H1 (cell line): ENCODE data around the gene MS4A8. TPM values are rescaled to one million over a fixed set of nuclear protein-coding genes. Genes with fewer than 3 reads are reported as not detected.
"Not testable (repeated sequence)": the region's sequence is repeated elsewhere in the genome, so short reads cannot be mapped to it uniquely, and the experiment has no call there.

Source experiments
- CTCF ChIA-PET: fragments of 300-600 bp; sonication (Branson Sonifier 250); formaldehyde crosslinking; loops from one replicate; lab custom pipeline; 2021; ENCODE audit not compliant: partially characterized antibody; lab: Charles Lee
- POLR2A ChIA-PET: fragments of 300-600 bp; sonication (Branson Sonifier 250); formaldehyde crosslinking; loops from one replicate; lab custom pipeline; 2021; ENCODE audit warnings: inconsistent platforms; ENCODE audit not compliant: partially characterized antibody; lab: Charles Lee
- DNase-seq, 2 experiments: peaks; one replicate each; pipeline versions ENCODE4 v3.0.0 to v3.0.0-alpha.2; 2010 to 2022; ENCODE audit warnings: low spot score in 2 of 2, low read depth in 1 of 2, mixed read lengths in 1 of 2
- FAIRE-seq: peaks from 2 replicates; lab custom pipeline; 2011; peaks lifted over from hg19 to GRCh38; lab: Jason Lieb, UNC
- H2AFZ ChIP-seq: 2 replicates; pipeline ENCODE4 v1.8.1; 2012; ENCODE audit warnings: low read length, inconsistent platforms
- H2AK5ac ChIP-seq: 2 replicates; pipeline ENCODE4 v1.6.1; 2013; ENCODE audit warnings: low read depth, low read length
- H2BK120ac ChIP-seq: replicated peaks from 2 replicates; pipeline ENCODE3; 2013; ENCODE audit warnings: low read depth, low read length, inconsistent platforms
- H2BK12ac ChIP-seq: 2 replicates; pipeline ENCODE4 v1.6.1; 2013; ENCODE audit warnings: low read depth, low read length
- H2BK15ac ChIP-seq: 2 replicates; pipeline ENCODE4 v1.6.1; 2013; ENCODE audit warnings: low read length
- H2BK20ac ChIP-seq: 2 replicates; pipeline ENCODE4 v1.6.1; 2013; ENCODE audit warnings: low read length
- H2BK5ac ChIP-seq: 2 replicates; pipeline ENCODE4 v1.6.1; 2013; ENCODE audit warnings: low read depth, low read length
- H3K14ac ChIP-seq: 2 replicates; pipeline ENCODE4 v1.6.1; 2013; ENCODE audit warnings: inconsistent platforms; ENCODE audit not compliant: insufficient read length
- H3K18ac ChIP-seq: 2 replicates; pipeline ENCODE4 v1.6.1; 2013; ENCODE audit warnings: low read length; ENCODE audit errors: extremely low read depth
- H3K23ac ChIP-seq: 2 replicates; pipeline ENCODE4 v1.6.1; 2013; ENCODE audit warnings: inconsistent platforms; ENCODE audit not compliant: insufficient read length
- H3K23me2 ChIP-seq: 2 replicates; pipeline ENCODE4 v1.6.1; 2013; ENCODE audit warnings: low read depth, low read length
- H3K27ac ChIP-seq: 2 replicates; pipeline ENCODE4 v1.6.1; 2011; ENCODE audit warnings: low read depth, low read length, inconsistent platforms
- H3K27me3 ChIP-seq, 4 experiments: replicated peaks in 1 of 4; 1 replicate in 1 of 4; 2 replicates in 3 of 4; pipeline versions ENCODE4 v1.6.1 to v1.8.1; 2011 to 2013; ENCODE audit warnings: low read length in 3 of 4, mild to moderate bottlenecking in 3 of 4, inconsistent platforms in 2 of 4, mixed read lengths in 2 of 4, moderate library complexity in 1 of 4; ENCODE audit not compliant: control insufficient read depth in 3 of 4, insufficient read depth in 3 of 4; ENCODE audit errors: extremely low read depth in 1 of 4
- H3K36me3 ChIP-seq, 4 experiments: 2 replicates each; pipeline versions ENCODE4 v1.6.1 to v1.8.1; 2011 to 2013; ENCODE audit warnings: mild to moderate bottlenecking in 4 of 4, low read length in 3 of 4, moderate library complexity in 2 of 4, control low read depth in 1 of 4, inconsistent platforms in 1 of 4; ENCODE audit not compliant: insufficient read depth in 4 of 4, control insufficient read depth in 2 of 4
- H3K4ac ChIP-seq: replicated peaks from 2 replicates; pipeline ENCODE3; 2013; ENCODE audit warnings: low read length, low read depth, mixed read lengths, inconsistent platforms; ENCODE audit not compliant: insufficient read length
- H3K4me1 ChIP-seq, 4 experiments: replicated peaks in 1 of 4; 1 replicate in 1 of 4; 2 replicates in 3 of 4; pipeline versions ENCODE4 v1.6.1 to v1.8.1; 2011 to 2013; ENCODE audit warnings: low read length in 3 of 4, inconsistent platforms in 2 of 4, mixed read lengths in 1 of 4; ENCODE audit not compliant: insufficient read depth in 4 of 4, control insufficient read depth in 3 of 4
- H3K4me2 ChIP-seq, 2 experiments: 2 replicates each; pipeline versions ENCODE4 v1.6.1 to v1.8.1; 2011 to 2013; ENCODE audit warnings: low read depth in 2 of 2, low read length in 2 of 2, control low read depth in 1 of 2, inconsistent platforms in 1 of 2, mild to moderate bottlenecking in 1 of 2; ENCODE audit not compliant: insufficient read depth in 1 of 2
- H3K4me3 ChIP-seq, 4 experiments: fragments of 200-600, 300-600 bp in 1 of 4; sonication (generic), shearing (Covaris generic), sonication (Bioruptor Twin) in 1 of 4; 2 replicates each; pipeline versions ENCODE4 v1.5.1 to v1.8.1; 2011 to 2016; ENCODE audit warnings: low read length in 4 of 4, low read depth in 3 of 4, control low read depth in 2 of 4, inconsistent platforms in 2 of 4, mild to moderate bottlenecking in 2 of 4, mixed read lengths in 1 of 4, moderate library complexity in 1 of 4; ENCODE audit not compliant: insufficient read depth in 2 of 4; ENCODE audit errors: extremely low read depth in 1 of 4
- H3K56ac ChIP-seq: replicated peaks from 2 replicates; pipeline ENCODE3; 2013; ENCODE audit warnings: low read depth, mild to moderate bottlenecking, mixed read lengths, low read length, inconsistent platforms; ENCODE audit not compliant: insufficient read length
- H3K79me1 ChIP-seq: 2 replicates; pipeline ENCODE4 v1.6.1; 2013; ENCODE audit warnings: low read depth, low read length, control low read depth
- H3K79me2 ChIP-seq, 2 experiments: 2 replicates each; pipeline versions ENCODE4 v1.6.1 to v1.8.1; 2012 to 2013; ENCODE audit warnings: low read length in 2 of 2, mild to moderate bottlenecking in 2 of 2, inconsistent platforms in 1 of 2; ENCODE audit not compliant: insufficient read depth in 2 of 2, control insufficient read depth in 1 of 2
- H3K9ac ChIP-seq, 4 experiments: replicated peaks in 1 of 4; 1 replicate in 1 of 4; 2 replicates in 3 of 4; pipeline versions ENCODE4 v1.6.1 to v1.8.1; 2011 to 2013; ENCODE audit warnings: low read depth in 3 of 4, low read length in 3 of 4, control low read depth in 2 of 4, mild to moderate bottlenecking in 2 of 4, moderate library complexity in 2 of 4, inconsistent platforms in 1 of 4; ENCODE audit errors: extremely low read depth in 1 of 4
- H3K9me3 ChIP-seq, 2 experiments: 2 replicates each; pipeline versions ENCODE4 v1.6.1 to v1.8.1; 2012 to 2013; ENCODE audit warnings: mild to moderate bottlenecking in 2 of 2, moderate library complexity in 2 of 2, control low read depth in 1 of 2, inconsistent platforms in 1 of 2, low read depth in 1 of 2, low read length in 1 of 2, mixed read lengths in 1 of 2; ENCODE audit not compliant: insufficient read depth in 2 of 2
- H4K20me1 ChIP-seq, 2 experiments: replicated peaks in 1 of 2; 2 replicates each; pipeline versions ENCODE3 to v1.8.1; 2011 to 2013; ENCODE audit warnings: inconsistent platforms in 2 of 2, low read length in 2 of 2, mild to moderate bottlenecking in 1 of 2; ENCODE audit not compliant: insufficient read depth in 2 of 2, control insufficient read depth in 1 of 2
- H4K5ac ChIP-seq: 2 replicates; pipeline ENCODE4 v1.6.1; 2013; ENCODE audit warnings: low read length, low read depth, mixed read lengths, inconsistent platforms; ENCODE audit not compliant: insufficient read length
- H4K8ac ChIP-seq: 2 replicates; pipeline ENCODE4 v1.8.0; 2013; ENCODE audit warnings: mild to moderate bottlenecking, moderate library complexity, low read length, inconsistent platforms; ENCODE audit not compliant: insufficient read depth; ENCODE audit errors: extremely low read depth
- H4K91ac ChIP-seq: replicated peaks from 2 replicates; pipeline ENCODE3; 2013; ENCODE audit warnings: low read length, mixed read lengths, inconsistent platforms; ENCODE audit not compliant: insufficient read length
- RFX5 ChIP-seq: IDR thresholded peaks from 2 replicates; pipeline ENCODE4 v1.6.1; 2011; ENCODE audit warnings: low read depth, low read length, improper control_type of control experiment, borderline replicate concordance
- SP1 ChIP-seq: IDR thresholded peaks from 2 replicates; pipeline ENCODE4 v1.6.1; 2011; ENCODE audit warnings: low read depth, low read length
- SP4 ChIP-seq: IDR thresholded peaks from 2 replicates; pipeline ENCODE4 v1.6.1; 2012; ENCODE audit warnings: low read length, inconsistent platforms
- WGBS, 2 experiments: shearing (Covaris generic) in 1 of 2; methylation state at CpG; one replicate each; pipeline versions ENCODE4 v1.1.6 to v1.1.7; 2013 to 2015; ENCODE audit warnings: low lambda C conversion rate in 2 of 2, mixed read lengths in 2 of 2, inconsistent platforms in 1 of 2, low coverage in 1 of 2, missing lambda C conversion rate in 1 of 2; ENCODE audit not compliant: insufficient replicate concordance in 2 of 2, insufficient coverage in 1 of 2, insufficient read length in 1 of 2; ENCODE audit errors: extremely low coverage in 1 of 2, missing lambda C conversion rate in 1 of 2; 5-methylcytosine and 5-hydroxymethylcytosine counted together
- polyA plus RNA-seq, 7 experiments: library from polyadenylated mRNA; depleted of rRNA in 3 of 7; stranded (reverse) in 5 of 7; unstranded in 2 of 7; fragments of >200 nt in 5 of 7; fragments of 200-250 nt in 2 of 7; gene quantifications; 1 replicate in 5 of 7; 2 replicates in 1 of 7; 4 replicates in 1 of 7; pipeline versions ENCODE4 v1.2.1 to v1.2.3, GENCODE V29; 2011 to 2013; ENCODE audit warnings: missing spikeins in 2 of 7, mixed read lengths in 2 of 7
- total RNA-seq: library from RNA; stranded (reverse); fragmentation: NEBNext Ultra II Directional; extraction: Animal tissue kit (Norgen Biotek cat#: 25700); gene quantifications from 2 replicates; pipeline ENCODE4 v1.2.1, GENCODE V29; 2021

The MS4A8 gene
- total and polyA plus RNA-seq, 2 of the 8 experiments (the other 6 are each of a cell fraction or from before 2014, with no cell fraction given): not detected

- TF ChIP-seq SP1 (no peak), SP4 (no peak), RFX5 (no peak)
These were observed 11.9 kb downstream of the MS4A8 start (continued) for GRCh38 chr11:60711276-60711675.

GRCh38 chr11:60713423-60713822 is 14.0 kb downstream of the MS4A8 start:
- H2BK15ac ChIP-seq, H3K23ac ChIP-seq, H4K5ac ChIP-seq, H4K91ac ChIP-seq, H3K9ac ChIP-seq, DNase-seq, H3K14ac ChIP-seq, FAIRE-seq, H4K8ac ChIP-seq, H2AFZ ChIP-seq, H2BK5ac ChIP-seq, H3K56ac ChIP-seq, H3K4me2 ChIP-seq, H4K20me1 ChIP-seq, H3K4me3 ChIP-seq, H2BK20ac ChIP-seq, H2BK12ac ChIP-seq, H3K9me3 ChIP-seq, CTCF ChIA-PET, H3K4ac ChIP-seq, H3K23me2 ChIP-seq, H3K18ac ChIP-seq, H3K36me3 ChIP-seq, H2AK5ac ChIP-seq, H3K79me1 ChIP-seq, H2BK120ac ChIP-seq, POLR2A ChIA-PET, H3K27ac ChIP-seq, H3K79me2 ChIP-seq, H3K4me1 ChIP-seq, H3K27me3 ChIP-seq: not testable (repeated sequence)
- WGBS, 2 experiments: 94% methylated on average over 6 of the region's 6 CpGs; no CpG with 5 or more reads in 1 of the 2 experiments
